Esophagus squamous epithelium (tissue), 4 donors: Measurements from ENCODE around the gene ATP7B.

Source experiments
- CTCF ChIP-seq, 6 experiments: fragments of 450-650 bp in 4 of 6; fragments of 200-600 bp in 2 of 6; sonication (generic) in 2 of 6; IDR thresholded peaks; one replicate each; pipeline ENCODE4 v1.5.1; 2016 to 2019; ENCODE audit warnings: antibody characterized with exemption in 6 of 6, mild to moderate bottlenecking in 4 of 6, moderate library complexity in 4 of 6
- POLR2A ChIP-seq, 4 donors: fragments of 450-650 bp; IDR thresholded peaks; one replicate each; pipeline ENCODE4 v1.6.1; 2017; ENCODE audit warnings: antibody characterized with exemption in 4 of 4, mild to moderate bottlenecking in 4 of 4, moderate library complexity in 3 of 4

DNA sequence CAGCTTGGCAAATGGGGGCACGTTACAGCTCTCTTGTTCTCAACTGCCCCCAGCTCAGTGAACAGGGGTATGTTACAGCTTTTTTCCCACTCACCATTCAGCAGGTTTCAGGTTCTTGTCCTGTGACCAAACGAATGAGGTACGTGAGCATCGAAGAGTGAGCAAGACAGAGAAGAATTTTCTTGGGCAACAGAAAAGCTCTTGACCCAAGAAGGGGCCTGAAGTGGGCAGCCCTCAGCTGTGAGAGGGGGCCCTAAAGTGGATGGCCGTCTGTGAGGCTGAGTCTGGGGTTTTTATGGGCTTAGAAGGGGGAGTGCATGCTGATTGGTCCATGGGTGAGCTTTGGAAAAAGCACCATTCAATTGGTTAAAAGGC is 128.0 kb downstream of the ATP7B start:
- TF ChIP-seq CTCF (IDR thresholded peaks at IDR 0.05) (no peak), POLR2A (IDR thresholded peaks at IDR 0.05) (no peak)
